Panc1 (cell line): Measurements from ENCODE around the gene FAM13B. TPM values are rescaled to one million over a fixed set of nuclear protein-coding genes. Genes with fewer than 3 reads are reported as not detected.

Source experiments
- ATAC-seq: fragments of 200-7000 bp; cut with Tn5 transposase; 2 replicates; pipeline ENCODE4 v1.9.1; 2020; ENCODE audit warnings: mild to moderate bottlenecking, moderate library complexity
- BruUV-seq: library from RNA; stranded (reverse); fragments of 400-500 nt; replicated peaks from 2 replicates; lab custom pipeline; 2021; lab: Mats Ljungman, UMichigan
- CTCF ChIA-PET: fragments of 300-600 bp; sonication (Branson Sonifier 250); formaldehyde crosslinking; loops from one replicate; lab custom pipeline; 2022; ENCODE audit warnings: antibody characterized with exemption; lab: Charles Lee
- POLR2A ChIA-PET: fragments of 300-600 bp; sonication (Branson Sonifier 250); formaldehyde crosslinking; loops from one replicate; lab custom pipeline; 2022; ENCODE audit warnings: antibody characterized with exemption; lab: Charles Lee
- DNase-seq: peaks from one replicate; pipeline ENCODE4 v3.0.0-alpha.2; 2010; ENCODE audit warnings: low read depth, low spot score
- H3K27ac ChIP-seq: 2 replicates; pipeline ENCODE4 v1.5.1; 2011; ENCODE audit warnings: mild to moderate bottlenecking, low read length, inconsistent platforms
- H3K27me3 ChIP-seq: fragments of 200-500 bp; sonication (Bioruptor generic); 2 replicates; pipeline ENCODE4 v1.6.0; 2014; ENCODE audit warnings: low read length, inconsistent platforms; ENCODE audit not compliant: control insufficient read depth, insufficient read depth
- H3K36me3 ChIP-seq: fragments of 200-500 bp; sonication (Bioruptor generic); 2 replicates; pipeline ENCODE4 v1.5.1; 2014; ENCODE audit warnings: inconsistent platforms, mild to moderate bottlenecking, low read length, moderate library complexity; ENCODE audit not compliant: control insufficient read depth, insufficient read depth
- H3K4me1 ChIP-seq: 2 replicates; pipeline ENCODE4 v1.5.1; 2011; ENCODE audit warnings: inconsistent platforms, mild to moderate bottlenecking, low read length, moderate library complexity; ENCODE audit not compliant: control insufficient read depth, insufficient read depth
- H3K4me3 ChIP-seq, 2 experiments: 2 replicates each; pipeline ENCODE4 v1.5.1; 2011 to 2012; ENCODE audit warnings: low read depth in 2 of 2, low read length in 2 of 2, mild to moderate bottlenecking in 2 of 2, inconsistent platforms in 1 of 2, moderate library complexity in 1 of 2
- H3K9me3 ChIP-seq: fragments of 200-500 bp; sonication (Bioruptor generic); 2 replicates; pipeline ENCODE4 v1.5.1; 2014; ENCODE audit warnings: low read depth, mild to moderate bottlenecking, inconsistent platforms, low read length, moderate library complexity; ENCODE audit not compliant: control insufficient read depth, insufficient read depth
- CTCF ChIP-seq: fragments of 450-650 bp; IDR thresholded peaks from 2 replicates; pipeline ENCODE4 v1.5.1; 2017; ENCODE audit warnings: mild to moderate bottlenecking
- POLR2AphosphoS5 ChIP-seq: IDR thresholded peaks from 2 replicates; pipeline ENCODE4 v1.6.1; 2012; ENCODE audit warnings: mild to moderate bottlenecking, low read depth, low read length, moderate library complexity
- REST ChIP-seq, 2 experiments: IDR thresholded peaks; 2 replicates each; pipeline ENCODE4 v1.6.1; 2011 to 2012; ENCODE audit warnings: low read depth in 2 of 2, control low read depth in 1 of 2, low read length in 1 of 2, mild to moderate bottlenecking in 1 of 2, moderate library complexity in 1 of 2; ENCODE audit not compliant: insufficient read depth in 1 of 2
- SIN3A ChIP-seq: IDR thresholded peaks from 2 replicates; pipeline ENCODE4 v1.6.1; 2012; ENCODE audit warnings: low read depth, mild to moderate bottlenecking, low read length, moderate library complexity, borderline replicate concordance; ENCODE audit not compliant: insufficient read depth
- TCF7L2 ChIP-seq: IDR thresholded peaks from 2 replicates; pipeline ENCODE4 v1.6.1; 2011; ENCODE audit warnings: mild to moderate bottlenecking, low read depth, low read length, inconsistent platforms
- in situ Hi-C: cut with HindIII; loops from 2 replicates; pipeline ENCODE4 v1.10.0; 2016; ENCODE audit warnings: low sequenced_read_pairs, low pct_unique_long_range_greater_than_20kb
- intact Hi-C: fragments of 100-400 bp; cut with micrococcal nuclease; formaldehyde crosslinking; loops from one replicate; pipeline ENCODE4 v1.10.0; 2022; ENCODE audit not compliant: unreplicated experiment
- total RNA-seq: library from RNA; stranded (reverse); gene quantifications from one replicate; pipeline ENCODE4 v1.2.1, GENCODE V29; 2021; ENCODE audit not compliant: unreplicated experiment

FAM13B gene
- total RNA-seq, 1 experiment from 2014 or later, result 34.9 TPM

- no peak for TF ChIP-seq POLR2AphosphoS5
- TF ChIP-seq SIN3A, result no peak
- TF ChIP-seq TCF7L2, result no peak
- no peak for TF ChIP-seq CTCF
- TF ChIP-seq REST (IDR thresholded peaks at IDR 0.05; ENCODE audit: insufficient read depth in 1 of 2, low read depth in 2 of 2, low read length in 1 of 2), result no peak
- in situ Hi-C loops (no loop called here), intact Hi-C loops (no loop called here)
- POLR2A ChIA-PET, result no interaction called here
- CTCF ChIA-PET, result no interaction called here
- H3K36me3 ChIP-seq, result peaks cover 18% of the 10 kb centered on the region
- H3K9me3 ChIP-seq, result no peaks in the 10 kb centered on the region
- DNase-seq (no peak), ATAC-seq (no peak)
- H3K4me3 ChIP-seq, result no peak overlapping the region
- H3K4me1 ChIP-seq, result no peaks in the 10 kb centered on the region
- H3K27ac ChIP-seq, result no peak overlapping the region
- BruUV-seq, result no TSS peak
- no peaks in the 10 kb centered on the region for H3K27me3 ChIP-seq
Observed at GRCh38 chr5:137960819-137961218, 72.1 kb downstream of the FAM13B start.

GRCh38 chr5:137960141-137960540, 72.7 kb downstream of the FAM13B start:
- ATAC-seq (no peak), DNase-seq (no peak)
- POLR2A ChIA-PET, result no interaction called here
- TF ChIP-seq SIN3A (no peak), CTCF (no peak), REST (IDR thresholded peaks at IDR 0.05; ENCODE audit: insufficient read depth in 1 of 2, low read depth in 2 of 2, low read length in 1 of 2) (no peak), TCF7L2 (no peak), POLR2AphosphoS5 (no peak)
- CTCF ChIA-PET, result no interaction called here
- intact Hi-C loops (no loop called here), in situ Hi-C loops (no loop called here)
- peaks cover 18% of the 10 kb centered on the region for H3K36me3 ChIP-seq
- H3K4me3 ChIP-seq, result no peak overlapping the region
- H3K9me3 ChIP-seq, result no peaks in the 10 kb centered on the region
- no peaks in the 10 kb centered on the region for H3K4me1 ChIP-seq
- no peaks in the 10 kb centered on the region for H3K27me3 ChIP-seq
- H3K27ac ChIP-seq, result no peak overlapping the region
- BruUV-seq, result TSS peak; percentile 6
